Tibial nerve (tissue), 4 donors: Measurements from ENCODE around the gene FOXF2. TPM values are rescaled to one million over a fixed set of nuclear protein-coding genes. Genes with fewer than 3 reads are reported as not detected.
"Not testable (repeated sequence)": the region's sequence is repeated elsewhere in the genome, so short reads cannot be mapped to it uniquely, and the experiment has no call there.

Source experiments
- DNase-seq, 2 donors: peaks; one replicate each; pipeline ENCODE4 v3.0.0-alpha.2; 2019; ENCODE audit warnings: low spot score in 2 of 2
- H3K27ac ChIP-seq, 4 donors: fragments of 200-600 bp; sonication (generic) in 3 of 4; one replicate each; pipeline ENCODE4 v1.5.1; 2017 to 2019; ENCODE audit warnings: mild to moderate bottlenecking in 1 of 4
- H3K27me3 ChIP-seq, 2 donors: fragments of 200-600 bp; sonication (generic) in 1 of 2; one replicate each; pipeline versions ENCODE4 v1.5.1 to v1.6.0; 2017 to 2019
- H3K36me3 ChIP-seq, 3 donors: fragments of 200-600 bp; sonication (generic); one replicate each; pipeline ENCODE4 v1.5.1; 2018 to 2019
- H3K4me1 ChIP-seq, 4 donors: fragments of 200-600 bp; sonication (generic) in 3 of 4; one replicate each; pipeline ENCODE4 v1.5.1; 2017 to 2019
- H3K4me3 ChIP-seq, 4 donors: fragments of 200-600 bp; sonication (generic) in 3 of 4; one replicate each; pipeline ENCODE4 v1.5.1; 2017 to 2019; ENCODE audit warnings: mild to moderate bottlenecking in 1 of 4, moderate library complexity in 1 of 4
- H3K9me3 ChIP-seq, 4 donors: fragments of 200-600 bp; sonication (generic) in 3 of 4; one replicate each; pipeline ENCODE4 v1.5.1; 2017 to 2019
- EP300 ChIP-seq, 2 donors: sonication (generic); formaldehyde crosslinking; IDR thresholded peaks; one replicate each; pipeline ENCODE4 v1.6.1; 2017; ENCODE audit warnings: antibody characterized with exemption in 2 of 2, mild to moderate bottlenecking in 1 of 2
- POLR2A ChIP-seq, 2 donors: fragments of 450-650 bp; IDR thresholded peaks; one replicate each; pipeline ENCODE4 v1.6.1; 2017; ENCODE audit warnings: antibody characterized with exemption in 2 of 2, mild to moderate bottlenecking in 2 of 2, moderate library complexity in 2 of 2
- WGBS, 2 donors: methylation state at CpG; one replicate each; pipeline ENCODE4 v1.1.5; 2018; 5-methylcytosine and 5-hydroxymethylcytosine counted together
- total RNA-seq, 4 donors: library from RNA; depleted of rRNA; stranded (reverse); fragments of >200 nt; gene quantifications; one replicate each; pipeline ENCODE4 v1.1.0, GENCODE V29; 2016
- TF ChIP-seq, protein P1 (sequence below), 5 experiments: fragments of 200-600 bp in 3 of 5; fragments of 450-650 bp in 2 of 5; sonication (generic) in 3 of 5; IDR thresholded peaks; one replicate each; pipeline ENCODE4 v1.5.1; 2016 to 2019; ENCODE audit warnings: antibody characterized with exemption in 5 of 5, mild to moderate bottlenecking in 3 of 5, moderate library complexity in 2 of 5

FOXF2 gene
- total RNA-seq, 4 donors from 2014 or later: 0.21 to 2.4 (median 0.71) TPM

GRCh38 chr6:1349655-1350054 is 39.7 kb upstream of the FOXF2 start:
- WGBS, 2 donors: 17 to 36% methylated on average over 1 of the region's 1 CpG
- Histone ChIP-seq H3K4me1 (no peaks in the 10 kb centered on the region), H3K27ac (no peak overlapping the region), H3K9me3 (peaks cover 0 to 40% (median 7%) of the 10 kb centered on the region in 4 donors), H3K36me3 (no peaks in the 10 kb centered on the region), H3K27me3 (no peaks in the 10 kb centered on the region), H3K4me3 (no peak overlapping the region)
- TF ChIP-seq POLR2A (IDR thresholded peaks at IDR 0.05) (no peak), EP300 (IDR thresholded peaks at IDR 0.05) (no peak)
- TF ChIP-seq, protein P1, sequence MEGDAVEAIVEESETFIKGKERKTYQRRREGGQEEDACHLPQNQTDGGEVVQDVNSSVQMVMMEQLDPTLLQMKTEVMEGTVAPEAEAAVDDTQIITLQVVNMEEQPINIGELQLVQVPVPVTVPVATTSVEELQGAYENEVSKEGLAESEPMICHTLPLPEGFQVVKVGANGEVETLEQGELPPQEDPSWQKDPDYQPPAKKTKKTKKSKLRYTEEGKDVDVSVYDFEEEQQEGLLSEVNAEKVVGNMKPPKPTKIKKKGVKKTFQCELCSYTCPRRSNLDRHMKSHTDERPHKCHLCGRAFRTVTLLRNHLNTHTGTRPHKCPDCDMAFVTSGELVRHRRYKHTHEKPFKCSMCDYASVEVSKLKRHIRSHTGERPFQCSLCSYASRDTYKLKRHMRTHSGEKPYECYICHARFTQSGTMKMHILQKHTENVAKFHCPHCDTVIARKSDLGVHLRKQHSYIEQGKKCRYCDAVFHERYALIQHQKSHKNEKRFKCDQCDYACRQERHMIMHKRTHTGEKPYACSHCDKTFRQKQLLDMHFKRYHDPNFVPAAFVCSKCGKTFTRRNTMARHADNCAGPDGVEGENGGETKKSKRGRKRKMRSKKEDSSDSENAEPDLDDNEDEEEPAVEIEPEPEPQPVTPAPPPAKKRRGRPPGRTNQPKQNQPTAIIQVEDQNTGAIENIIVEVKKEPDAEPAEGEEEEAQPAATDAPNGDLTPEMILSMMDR (IDR thresholded peaks at IDR 0.05): no peak
- DNase-seq: no peak

- no peak overlapping the region for H3K27ac ChIP-seq
- WGBS, 2 donors: 85 to 89% methylated on average over 2 of the region's 2 CpGs
Measured at GRCh38 chr6:1351381-1352008, 37.9 kb upstream of the FOXF2 start.

DNA sequence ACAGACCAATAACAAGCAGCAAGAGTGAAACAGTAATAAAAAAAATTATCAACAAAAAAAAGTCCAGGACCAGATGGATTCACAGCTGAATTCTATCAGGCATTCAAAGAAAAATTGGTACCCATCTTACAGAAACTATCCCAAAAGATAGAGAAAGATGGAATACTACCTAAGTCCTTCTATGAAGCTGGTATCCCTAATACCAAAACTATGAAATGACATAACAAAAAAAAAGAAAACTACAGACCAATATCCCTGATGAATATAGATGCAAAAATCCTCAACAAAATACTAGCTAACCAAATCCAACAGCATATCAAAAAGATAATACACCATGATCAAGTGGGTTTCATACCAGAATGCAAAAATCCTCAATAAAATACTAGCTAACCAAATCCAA is 34.3 kb upstream of the FOXF2 start:
- H3K36me3 ChIP-seq: not testable (repeated sequence)

More at GRCh38 chr6:1351381-1352008, 37.9 kb upstream of the FOXF2 start:
- no peak for DNase-seq
- Histone ChIP-seq H3K36me3 (no peaks in the 10 kb centered on the region), H3K4me1 (no peaks in the 10 kb centered on the region), H3K9me3 (peaks cover 0 to 35% (median 6%) of the 10 kb centered on the region in 4 donors), H3K4me3 (no peak overlapping the region), H3K27me3 (no peaks in the 10 kb centered on the region)
- no peak for TF ChIP-seq POLR2A (IDR thresholded peaks at IDR 0.05)
- TF ChIP-seq, protein P1 (IDR thresholded peaks at IDR 0.05): no peak
- no peak for TF ChIP-seq EP300 (IDR thresholded peaks at IDR 0.05)

GRCh38 chr6:1361717-1362116 is 27.7 kb upstream of the FOXF2 start:
- H3K4me3 ChIP-seq, DNase-seq, H3K27me3 ChIP-seq, H3K27ac ChIP-seq, H3K36me3 ChIP-seq, H3K9me3 ChIP-seq, H3K4me1 ChIP-seq: not testable (repeated sequence)
- WGBS, 2 donors: 88 to 90% methylated on average over 4 of the region's 4 CpGs

More for the DNA sequence above, 34.3 kb upstream of the FOXF2 start:
- not testable (repeated sequence) for H3K27me3 ChIP-seq, H3K4me3 ChIP-seq, DNase-seq, H3K27ac ChIP-seq, H3K4me1 ChIP-seq
- peaks cover 0 to 34% (median 6%) of the 10 kb centered on the region in 4 donors for H3K9me3 ChIP-seq

- H3K4me1 ChIP-seq: no peaks in the 10 kb centered on the region
- H3K4me3 ChIP-seq: no peak overlapping the region
- no peaks in the 10 kb centered on the region for H3K9me3 ChIP-seq
- no peak overlapping the region for H3K27ac ChIP-seq
- H3K36me3 ChIP-seq: no peaks in the 10 kb centered on the region
- TF ChIP-seq POLR2A (IDR thresholded peaks at IDR 0.05): no peak
- TF ChIP-seq, protein P1 (IDR thresholded peaks at IDR 0.05): no peak
- no peak for TF ChIP-seq EP300 (IDR thresholded peaks at IDR 0.05)
- peaks cover 0 to 4% of the 10 kb centered on the region in 2 donors for H3K27me3 ChIP-seq
- no peak for DNase-seq
- 90% methylated on average over 9 of the region's 9 CpGs for WGBS, 2 donors
Measured at GRCh38 chr6:1362643-1363042, 26.7 kb upstream of the FOXF2 start.

DNA sequence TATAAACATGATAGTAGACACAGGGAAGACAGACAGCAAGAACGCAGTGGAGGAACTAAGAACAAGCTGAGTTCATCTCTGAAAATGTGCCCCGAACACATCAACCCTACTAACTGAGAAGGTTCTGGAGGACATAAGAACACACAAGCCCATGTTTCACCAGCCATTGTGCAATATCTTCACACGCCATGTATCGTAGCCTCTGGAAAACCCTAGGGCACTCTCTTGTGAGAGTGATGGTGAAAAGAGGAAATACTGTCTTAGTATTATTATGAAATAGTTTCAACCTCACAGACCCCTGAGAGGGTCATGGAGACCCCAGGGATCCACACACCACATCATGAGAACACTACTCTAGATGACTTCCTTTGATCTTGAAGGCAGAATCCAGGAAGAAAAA is 26.1 kb upstream of the FOXF2 start:
- TF ChIP-seq EP300 (IDR thresholded peaks at IDR 0.05) (no peak), POLR2A (IDR thresholded peaks at IDR 0.05) (no peak)
- TF ChIP-seq, protein P1 (IDR thresholded peaks at IDR 0.05): no peak
- DNase-seq: no peak
- H3K4me3 ChIP-seq: no peak overlapping the region

More for the DNA sequence above, 26.1 kb upstream of the FOXF2 start:
- H3K4me1 ChIP-seq: no peaks in the 10 kb centered on the region
- 72 to 76% methylated on average over 4 of the region's 4 CpGs for WGBS, 2 donors
- H3K27me3 ChIP-seq: peaks cover 0 to 4% of the 10 kb centered on the region in 2 donors
- no peaks in the 10 kb centered on the region for H3K9me3 ChIP-seq
- H3K36me3 ChIP-seq: no peaks in the 10 kb centered on the region
- no peak overlapping the region for H3K27ac ChIP-seq
